BE2C (cell line): ENCODE results near the gene LRBA.

Experiments
- DNase-seq: peaks from one replicate; pipeline ENCODE4 v3.0.0-alpha.2; 2020
- H3K27me3 ChIP-seq: fragments of 250-450 bp; sonication (Bioruptor Pico); 2 replicates; pipeline ENCODE4 v1.5.1; 2020; ENCODE audit warnings: mild to moderate bottlenecking
- H3K36me3 ChIP-seq: fragments of 250-450 bp; sonication (Bioruptor Pico); 2 replicates; pipeline ENCODE4 v1.5.1; 2020; ENCODE audit warnings: mild to moderate bottlenecking
- H3K4me1 ChIP-seq: fragments of 250-450 bp; sonication (Bioruptor Pico); 2 replicates; pipeline ENCODE4 v1.5.1; 2020
- H3K4me3 ChIP-seq: 2 replicates; pipeline ENCODE4 v1.5.1; 2011; ENCODE audit warnings: low read depth, low read length
- H3K9me3 ChIP-seq: fragments of 250-450 bp; sonication (Bioruptor Pico); 2 replicates; pipeline ENCODE4 v1.5.1; 2020
- TF ChIP-seq, protein P1 (sequence below): IDR thresholded peaks from 2 replicates; pipeline ENCODE4 v1.5.1; 2012; ENCODE audit warnings: mild to moderate bottlenecking, low read depth, low read length

LRBA gene

DNA sequence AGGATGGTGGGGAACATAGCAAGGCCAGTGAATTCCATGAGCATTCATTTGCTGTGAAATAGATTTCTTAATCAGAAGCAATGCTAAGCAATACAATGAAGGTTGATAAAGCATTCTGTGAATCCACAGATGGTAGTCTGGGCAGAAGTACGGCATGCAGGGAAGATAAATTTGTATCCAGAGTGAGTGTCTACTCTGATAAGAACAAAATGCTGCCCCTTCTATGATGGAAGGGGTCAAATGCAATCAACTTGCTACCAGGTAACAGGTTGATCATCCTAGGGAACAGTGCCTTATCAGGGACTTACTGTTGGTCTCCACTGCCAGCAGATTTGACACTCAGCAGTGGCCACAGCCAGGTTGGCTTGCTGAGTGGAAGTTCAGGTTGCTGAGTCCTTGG lies 243.7 kb downstream of the LRBA start:
- peaks cover 21% of the 10 kb centered on the region for H3K4me1 ChIP-seq
- no peaks in the 10 kb centered on the region for H3K9me3 ChIP-seq
- DNase-seq, result no peak
- TF ChIP-seq, protein P1, sequence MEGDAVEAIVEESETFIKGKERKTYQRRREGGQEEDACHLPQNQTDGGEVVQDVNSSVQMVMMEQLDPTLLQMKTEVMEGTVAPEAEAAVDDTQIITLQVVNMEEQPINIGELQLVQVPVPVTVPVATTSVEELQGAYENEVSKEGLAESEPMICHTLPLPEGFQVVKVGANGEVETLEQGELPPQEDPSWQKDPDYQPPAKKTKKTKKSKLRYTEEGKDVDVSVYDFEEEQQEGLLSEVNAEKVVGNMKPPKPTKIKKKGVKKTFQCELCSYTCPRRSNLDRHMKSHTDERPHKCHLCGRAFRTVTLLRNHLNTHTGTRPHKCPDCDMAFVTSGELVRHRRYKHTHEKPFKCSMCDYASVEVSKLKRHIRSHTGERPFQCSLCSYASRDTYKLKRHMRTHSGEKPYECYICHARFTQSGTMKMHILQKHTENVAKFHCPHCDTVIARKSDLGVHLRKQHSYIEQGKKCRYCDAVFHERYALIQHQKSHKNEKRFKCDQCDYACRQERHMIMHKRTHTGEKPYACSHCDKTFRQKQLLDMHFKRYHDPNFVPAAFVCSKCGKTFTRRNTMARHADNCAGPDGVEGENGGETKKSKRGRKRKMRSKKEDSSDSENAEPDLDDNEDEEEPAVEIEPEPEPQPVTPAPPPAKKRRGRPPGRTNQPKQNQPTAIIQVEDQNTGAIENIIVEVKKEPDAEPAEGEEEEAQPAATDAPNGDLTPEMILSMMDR, result no peak
- no peaks in the 10 kb centered on the region for H3K27me3 ChIP-seq
- no peak overlapping the region for H3K4me3 ChIP-seq
- H3K36me3 ChIP-seq, result no peaks in the 10 kb centered on the region; the same call in 1 of the 2 replicates

DNA sequence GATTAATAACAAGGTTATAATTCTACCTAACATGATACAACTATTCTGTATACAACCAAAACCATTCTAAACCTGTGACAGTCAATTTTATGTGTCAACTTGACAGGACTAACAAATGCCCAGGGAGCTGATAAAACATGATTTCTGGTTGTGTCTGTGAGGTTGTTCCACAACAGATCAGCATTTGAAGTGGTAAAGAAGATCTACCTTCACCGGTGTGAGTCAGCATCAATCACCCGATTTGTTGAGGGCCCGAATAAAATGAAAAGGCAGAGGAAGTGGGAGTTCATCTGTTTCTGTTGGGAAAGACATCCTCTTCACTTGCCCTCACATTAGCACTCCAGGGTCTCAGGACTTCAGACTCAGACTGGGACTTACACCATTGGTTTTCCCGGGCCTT lies 245.2 kb downstream of the LRBA start:
- peaks cover 21% of the 10 kb centered on the region for H3K4me1 ChIP-seq
- no peak overlapping the region for H3K4me3 ChIP-seq
- no peaks in the 10 kb centered on the region for H3K9me3 ChIP-seq
- TF ChIP-seq, protein P1, result no peak
- H3K27me3 ChIP-seq, result no peaks in the 10 kb centered on the region
- H3K36me3 ChIP-seq, result no peaks in the 10 kb centered on the region; the same call in 1 of the 2 replicates
- DNase-seq, result no peak

DNA sequence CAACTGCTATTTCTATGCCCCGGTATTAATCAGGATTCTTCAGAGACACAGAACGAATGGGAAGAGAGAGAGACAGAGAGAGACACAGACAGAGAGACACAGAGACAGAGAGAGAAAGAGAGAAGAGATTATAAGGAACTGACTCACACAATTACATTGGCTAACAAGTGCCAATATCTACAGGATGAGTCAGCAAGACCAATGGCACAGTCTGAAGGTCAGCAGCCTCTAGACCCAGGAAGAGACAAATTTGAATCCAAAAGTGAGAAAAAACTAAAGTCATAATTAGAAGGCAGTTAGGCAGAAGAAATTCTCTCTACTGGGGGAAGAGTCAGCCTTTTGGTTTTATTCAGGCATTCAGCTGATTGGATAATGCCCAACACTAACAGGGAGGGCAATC lies 245.8 kb downstream of the LRBA start:
- H3K4me1 ChIP-seq, result peaks cover 20% of the 10 kb centered on the region
- no peaks in the 10 kb centered on the region for H3K9me3 ChIP-seq
- H3K36me3 ChIP-seq, result no peaks in the 10 kb centered on the region; the same call in 1 of the 2 replicates
- no peak for DNase-seq
- H3K27me3 ChIP-seq, result no peaks in the 10 kb centered on the region
- H3K4me3 ChIP-seq, result no peak overlapping the region
- TF ChIP-seq, protein P1, result no peak

DNA sequence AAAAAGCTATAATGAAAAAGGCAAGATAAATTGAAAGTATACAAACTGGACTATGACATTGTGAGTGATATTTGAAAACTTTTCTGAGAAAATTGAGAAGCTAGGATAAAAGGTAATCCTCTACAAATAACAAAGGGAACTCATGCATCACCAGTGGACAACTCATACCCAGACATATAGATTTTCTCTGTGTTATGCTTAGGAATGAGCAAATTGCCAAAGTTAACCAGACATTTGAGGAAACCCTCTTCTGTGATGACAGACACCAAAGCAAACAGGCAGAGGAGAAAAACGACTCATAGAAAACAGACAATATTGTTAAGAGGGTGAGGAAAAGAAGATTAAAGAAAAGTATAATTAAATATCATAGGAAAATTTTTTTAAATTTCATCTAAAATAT lies 246.6 kb downstream of the LRBA start:
- Histone ChIP-seq H3K4me3 (no peak overlapping the region), H3K36me3 (no peaks in the 10 kb centered on the region; the same call in 1 of the 2 replicates), H3K27me3 (no peaks in the 10 kb centered on the region), H3K4me1 (peaks cover 13% of the 10 kb centered on the region), H3K9me3 (no peaks in the 10 kb centered on the region)
- TF ChIP-seq, protein P1, result no peak
- DNase-seq, result no peak

DNA sequence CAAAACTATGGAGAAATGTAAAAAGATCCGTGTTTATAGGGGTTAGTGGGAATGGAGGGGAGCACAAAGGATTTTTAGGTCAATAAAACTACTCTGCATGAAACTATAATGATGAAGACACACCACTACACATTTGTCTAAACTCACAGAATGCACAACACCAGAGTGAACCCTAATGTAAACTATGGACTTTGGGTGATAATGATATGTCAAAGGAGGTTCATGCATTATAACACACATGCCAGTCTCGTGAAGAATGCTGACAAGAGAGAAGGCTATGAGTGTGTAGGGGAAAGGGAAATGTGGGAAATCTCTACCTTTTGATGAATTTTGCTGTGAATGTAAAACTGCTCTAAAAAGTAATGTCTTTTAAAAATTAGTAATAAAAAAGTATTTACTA lies 249.9 kb downstream of the LRBA start:
- H3K4me1 ChIP-seq, result no peaks in the 10 kb centered on the region
- TF ChIP-seq, protein P1, result no peak

DNA sequence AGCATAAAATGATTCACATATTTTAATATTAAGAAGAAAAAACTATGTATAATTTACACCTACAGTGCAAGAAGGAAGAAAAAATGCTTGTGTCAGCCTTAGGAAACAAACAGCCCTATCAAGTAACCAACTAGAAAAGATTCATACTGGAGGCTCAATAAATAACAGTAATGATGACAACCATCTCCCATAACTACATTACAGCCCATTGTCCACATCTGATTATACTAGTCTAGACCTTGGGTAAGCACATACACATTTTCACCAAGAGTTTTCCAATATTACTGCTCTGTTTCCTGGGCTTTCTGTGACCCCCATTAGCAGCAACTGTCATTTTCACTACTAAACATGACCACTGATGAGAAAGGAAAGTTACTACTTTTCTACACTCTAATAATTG lies 263.4 kb downstream of the LRBA start:
- TF ChIP-seq, protein P1, result no peak
- no peaks in the 10 kb centered on the region for H3K27me3 ChIP-seq

More for the DNA sequence above, 249.9 kb downstream of the LRBA start:
- DNase-seq, result no peak
- H3K27me3 ChIP-seq, result no peaks in the 10 kb centered on the region
- no peaks in the 10 kb centered on the region for H3K9me3 ChIP-seq
- H3K4me3 ChIP-seq, result no peak overlapping the region
- no peaks in the 10 kb centered on the region for H3K36me3 ChIP-seq

More for the DNA sequence above, 263.4 kb downstream of the LRBA start:
- Histone ChIP-seq H3K4me1 (peaks cover 19% of the 10 kb centered on the region), H3K36me3 (no peaks in the 10 kb centered on the region), H3K9me3 (no peaks in the 10 kb centered on the region; the same call in 1 of the 2 replicates), H3K4me3 (no peak overlapping the region)
- DNase-seq, result no peak
